ENCODE results near the gene ZBTB7C. TPM values are rescaled to one million over a fixed set of nuclear protein-coding genes. Genes with fewer than 3 reads are reported as not detected.

The ZBTB7C gene
- total RNA-seq, 6 donors from 2014 or later: 6.1 to 18.1 (median 12.2) TPM

DNA sequence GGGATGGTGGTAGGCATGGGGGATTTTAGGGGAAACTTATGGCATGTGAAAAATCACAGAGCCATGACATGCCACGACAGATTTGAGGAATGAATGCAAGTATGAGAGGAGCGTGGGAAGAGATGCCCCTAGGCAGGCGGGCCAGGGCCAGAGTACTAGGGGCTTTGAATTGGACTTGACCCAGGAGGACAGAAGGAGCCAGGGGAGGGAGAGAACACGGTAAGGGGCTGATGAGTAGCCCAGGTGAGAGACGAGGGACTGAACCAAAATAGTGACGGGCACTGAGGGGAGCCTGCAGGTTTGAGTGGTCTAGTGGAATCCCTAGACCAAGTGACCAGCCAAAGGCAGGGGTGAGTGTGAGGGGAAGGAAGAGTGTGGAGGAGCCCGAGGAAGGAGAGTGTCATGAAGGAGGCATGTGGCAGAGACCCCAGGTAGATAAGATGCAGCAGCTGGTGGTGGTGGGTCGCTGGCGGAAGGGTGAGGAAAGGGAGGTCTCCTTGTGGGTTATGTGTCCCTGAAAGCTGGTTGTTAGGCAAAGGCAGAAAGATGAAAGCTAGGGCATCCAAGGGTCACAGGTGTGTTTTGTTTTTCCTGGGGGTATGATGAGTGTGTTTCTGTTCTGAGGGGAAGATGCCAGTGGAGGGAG lies 48.7 kb downstream of the ZBTB7C start:
- no peak overlapping the region for H3K27ac ChIP-seq
- DNase-seq: no peak

GRCh38 chr18:48359626-48360025 lies 49.6 kb downstream of the ZBTB7C start:
- WGBS, 2 donors: 71 to 78% methylated on average over 3 of the region's 3 CpGs
- TF ChIP-seq POLR2A (IDR thresholded peaks at IDR 0.05) (no peak), EP300 (IDR thresholded peaks at IDR 0.05) (no peak), POLR2AphosphoS5 (IDR thresholded peaks at IDR 0.05) (no peak)
- TF ChIP-seq, protein P1, sequence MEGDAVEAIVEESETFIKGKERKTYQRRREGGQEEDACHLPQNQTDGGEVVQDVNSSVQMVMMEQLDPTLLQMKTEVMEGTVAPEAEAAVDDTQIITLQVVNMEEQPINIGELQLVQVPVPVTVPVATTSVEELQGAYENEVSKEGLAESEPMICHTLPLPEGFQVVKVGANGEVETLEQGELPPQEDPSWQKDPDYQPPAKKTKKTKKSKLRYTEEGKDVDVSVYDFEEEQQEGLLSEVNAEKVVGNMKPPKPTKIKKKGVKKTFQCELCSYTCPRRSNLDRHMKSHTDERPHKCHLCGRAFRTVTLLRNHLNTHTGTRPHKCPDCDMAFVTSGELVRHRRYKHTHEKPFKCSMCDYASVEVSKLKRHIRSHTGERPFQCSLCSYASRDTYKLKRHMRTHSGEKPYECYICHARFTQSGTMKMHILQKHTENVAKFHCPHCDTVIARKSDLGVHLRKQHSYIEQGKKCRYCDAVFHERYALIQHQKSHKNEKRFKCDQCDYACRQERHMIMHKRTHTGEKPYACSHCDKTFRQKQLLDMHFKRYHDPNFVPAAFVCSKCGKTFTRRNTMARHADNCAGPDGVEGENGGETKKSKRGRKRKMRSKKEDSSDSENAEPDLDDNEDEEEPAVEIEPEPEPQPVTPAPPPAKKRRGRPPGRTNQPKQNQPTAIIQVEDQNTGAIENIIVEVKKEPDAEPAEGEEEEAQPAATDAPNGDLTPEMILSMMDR (IDR thresholded peaks at IDR 0.05): no peak
- Histone ChIP-seq H3K27ac (no peak overlapping the region), H3K36me3 (no peaks in the 10 kb centered on the region), H3K9me3 (no peaks in the 10 kb centered on the region), H3K4me3 (no peak overlapping the region), H3K4me1 (no peaks in the 10 kb centered on the region), H3K27me3 (no peaks in the 10 kb centered on the region)
- ATAC-seq (ENCODE audit: low FRiP score in 2 of 2): no peak
- DNase-seq: no peak

More for the DNA sequence above, 48.7 kb downstream of the ZBTB7C start:
- TF ChIP-seq EP300 (IDR thresholded peaks at IDR 0.05) (no peak), POLR2AphosphoS5 (IDR thresholded peaks at IDR 0.05) (no peak)
- H3K36me3 ChIP-seq: no peaks in the 10 kb centered on the region
- no peaks in the 10 kb centered on the region for H3K4me1 ChIP-seq
- H3K4me3 ChIP-seq: no peak overlapping the region
- no peak for ATAC-seq (ENCODE audit: low FRiP score in 2 of 2)
- 89 to 90% methylated on average over 9 of the region's 9 CpGs for WGBS, 2 donors
- H3K9me3 ChIP-seq: no peaks in the 10 kb centered on the region
- H3K27me3 ChIP-seq: no peaks in the 10 kb centered on the region

DNA sequence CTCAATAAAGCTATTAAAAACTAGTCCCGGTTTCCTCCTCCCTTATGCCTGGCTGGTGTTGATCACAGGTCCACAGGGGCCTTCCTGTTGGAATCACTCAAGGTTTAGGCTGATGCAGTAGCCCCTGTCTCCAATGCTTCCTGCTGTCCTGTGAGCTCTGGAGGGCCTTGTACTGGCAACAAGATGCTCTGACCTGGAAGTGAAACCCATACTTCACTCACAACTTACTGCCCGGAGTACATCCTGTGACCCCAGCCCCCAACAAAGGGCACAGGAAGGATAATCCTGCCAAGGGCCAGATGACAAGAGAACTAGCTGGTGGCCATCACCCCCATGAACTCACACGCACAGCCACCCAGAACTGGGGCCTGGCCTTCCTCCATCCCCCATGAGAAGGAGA lies 50.3 kb downstream of the ZBTB7C start:
- ATAC-seq (ENCODE audit: low FRiP score in 2 of 2) (no peak), DNase-seq (no peak)
- H3K27ac ChIP-seq: no peak overlapping the region
- WGBS, 2 donors: 84 to 94% methylated on average over 2 to 3 of the region's 3 CpGs
- no peaks in the 10 kb centered on the region for H3K9me3 ChIP-seq
- no peaks in the 10 kb centered on the region for H3K36me3 ChIP-seq
- no peaks in the 10 kb centered on the region for H3K4me1 ChIP-seq
- no peaks in the 10 kb centered on the region for H3K27me3 ChIP-seq
- no peak overlapping the region for H3K4me3 ChIP-seq
- TF ChIP-seq, protein P1 (IDR thresholded peaks at IDR 0.05): no peak
- TF ChIP-seq POLR2AphosphoS5 (IDR thresholded peaks at IDR 0.05) (no peak), EP300 (IDR thresholded peaks at IDR 0.05) (no peak), POLR2A (IDR thresholded peaks at IDR 0.05) (no peak)

- no peak overlapping the region for H3K27ac ChIP-seq
- ATAC-seq (ENCODE audit: low FRiP score in 2 of 2): no peak
Measured at GRCh38 chr18:48356909-48357631, 52.1 kb downstream of the ZBTB7C start.

GRCh38 chr18:48356151-48356745 lies 52.9 kb downstream of the ZBTB7C start:
- 91 to 100% methylated on average over 3 to 7 of the region's 7 CpGs for WGBS, 2 donors
- Histone ChIP-seq H3K4me3 (no peak overlapping the region), H3K4me1 (no peaks in the 10 kb centered on the region), H3K36me3 (no peaks in the 10 kb centered on the region), H3K27ac (no peak overlapping the region), H3K27me3 (no peaks in the 10 kb centered on the region), H3K9me3 (no peaks in the 10 kb centered on the region)
- no peak for ATAC-seq (ENCODE audit: low FRiP score in 2 of 2)
- TF ChIP-seq POLR2A (IDR thresholded peaks at IDR 0.05) (no peak), POLR2AphosphoS5 (IDR thresholded peaks at IDR 0.05) (no peak)
- no peak for DNase-seq

More at GRCh38 chr18:48356909-48357631, 52.1 kb downstream of the ZBTB7C start:
- Histone ChIP-seq H3K4me1 (no peaks in the 10 kb centered on the region), H3K9me3 (no peaks in the 10 kb centered on the region), H3K27me3 (no peaks in the 10 kb centered on the region), H3K4me3 (no peak overlapping the region), H3K36me3 (no peaks in the 10 kb centered on the region)
- TF ChIP-seq POLR2AphosphoS5 (IDR thresholded peaks at IDR 0.05) (no peak), EP300 (IDR thresholded peaks at IDR 0.05) (no peak)
- TF ChIP-seq, protein P1 (IDR thresholded peaks at IDR 0.05): no peak
- DNase-seq: no peak
- 48 to 60% methylated on average over 11 of the region's 11 CpGs for WGBS, 2 donors
